GM23248 (cell line): ENCODE data around the gene ARFGEF2. TPM values are rescaled to one million over a fixed set of nuclear protein-coding genes. Genes with fewer than 3 reads are reported as not detected.

Experiments used
- DNase-seq: peaks from one replicate; pipeline ENCODE4 v3.0.0-alpha.2; 2015
- H2AFZ ChIP-seq: fragments of 200-600 bp; sonication (generic); 2 replicates; pipeline ENCODE4 v1.6.1; 2016; ENCODE audit warnings: antibody characterized with exemption
- H3F3A ChIP-seq: fragments of 200-600 bp; sonication (generic); 2 replicates; pipeline ENCODE4 v1.6.1; 2016; ENCODE audit warnings: mild to moderate bottlenecking, antibody characterized with exemption, mixed run types; ENCODE audit not compliant: insufficient read depth
- H3K27ac ChIP-seq: fragments of 200-600 bp; sonication (generic); 2 replicates; pipeline ENCODE4 v1.5.1; 2016; ENCODE audit warnings: mild to moderate bottlenecking
- H3K27me3 ChIP-seq: fragments of 200-600 bp; sonication (generic); replicated peaks from 2 replicates; pipeline ENCODE4 v1.6.1; 2016; ENCODE audit warnings: mild to moderate bottlenecking; ENCODE audit not compliant: insufficient read depth
- H3K36me3 ChIP-seq: fragments of 200-600 bp; sonication (generic); 2 replicates; pipeline ENCODE4 v1.6.1; 2016; ENCODE audit warnings: low read depth, mild to moderate bottlenecking
- H3K4me1 ChIP-seq: fragments of 200-600 bp; sonication (generic); 2 replicates; pipeline ENCODE4 v1.6.1; 2016; ENCODE audit warnings: mild to moderate bottlenecking; ENCODE audit not compliant: insufficient read depth
- H3K4me2 ChIP-seq: fragments of 200-600 bp; sonication (generic); one replicate; pipeline ENCODE4 v1.6.1; 2016; ENCODE audit warnings: mild to moderate bottlenecking; ENCODE audit not compliant: unreplicated experiment
- H3K4me3 ChIP-seq: fragments of 200-600 bp; sonication (generic); 2 replicates; pipeline ENCODE4 v1.5.1; 2016; ENCODE audit warnings: mild to moderate bottlenecking
- H3K79me2 ChIP-seq: fragments of 200-600 bp; sonication (generic); 2 replicates; pipeline ENCODE4 v1.6.1; 2016; ENCODE audit warnings: mild to moderate bottlenecking; ENCODE audit not compliant: insufficient read depth
- H3K9ac ChIP-seq: fragments of 200-600 bp; sonication (generic); 2 replicates; pipeline ENCODE4 v1.6.1; 2016; ENCODE audit warnings: mild to moderate bottlenecking
- H3K9me2 ChIP-seq: fragments of 200-600 bp; sonication (generic); 2 replicates; pipeline ENCODE4 v1.6.1; 2016; ENCODE audit warnings: mixed run types, mild to moderate bottlenecking, moderate library complexity; ENCODE audit not compliant: insufficient read depth
- H3K9me3 ChIP-seq: fragments of 200-600 bp; sonication (generic); one replicate; pipeline ENCODE4 v1.6.1; 2017; ENCODE audit warnings: low read depth
- H4K20me1 ChIP-seq: fragments of 200-600 bp; sonication (generic); 2 replicates; pipeline ENCODE4 v1.6.0; 2016; ENCODE audit not compliant: insufficient read depth
- EZH2 ChIP-seq: fragments of 200-600 bp; sonication (generic); IDR thresholded peaks from 2 replicates; pipeline ENCODE4 v1.6.1; 2018; ENCODE audit warnings: antibody characterized with exemption, mild to moderate bottlenecking; ENCODE audit not compliant: insufficient read depth, poor library complexity, severe bottlenecking
- EZH2phosphoT487 ChIP-seq: fragments of 200-600 bp; sonication (generic); IDR thresholded peaks from 2 replicates; pipeline ENCODE4 v1.6.1; 2018; ENCODE audit warnings: antibody characterized with exemption, moderate library complexity, mild to moderate bottlenecking, low read depth; ENCODE audit not compliant: insufficient read depth
- WGBS, 2 experiments: methylation state at CpG; one replicate each; pipeline ENCODE4 v1.1.6; 2015 to 2017; ENCODE audit warnings: low lambda C conversion rate in 2 of 2, low coverage in 1 of 2; ENCODE audit errors: missing lambda C conversion rate in 2 of 2; 5-methylcytosine and 5-hydroxymethylcytosine counted together
- in situ Hi-C: fragments of 300-500 bp; cut with MboI; formaldehyde crosslinking; loops from 2 replicates; pipeline ENCODE4 v1.15.0; 2020
- polyA plus RNA-seq: library from polyadenylated mRNA; unstranded; fragments of >200 nt; fragmentation: Nextera tagmentation; extraction: Ambion mirVana; gene quantifications from 2 replicates; pipeline ENCODE4 v1.2.1, GENCODE V29; 2016
- total RNA-seq: library from RNA; depleted of rRNA; stranded (reverse); fragments of >200 nt; shearing (Covaris generic); gene quantifications from 2 replicates; pipeline ENCODE4 v1.2.3, GENCODE V29; 2014

ARFGEF2 gene
- total and polyA plus RNA-seq, 2 experiments from 2014 or later: 7.0 to 30.6 TPM

- Histone ChIP-seq H4K20me1 (0 out of 2 replicates have a peak, but pooled peaks cover 3% of the 10 kb centered on the region), H3K9me3 (no peaks in the 10 kb centered on the region), H3K4me1 (no peaks in the 10 kb centered on the region), H3K36me3 (peaks cover 34% of the 10 kb centered on the region), H3K79me2 (peaks cover 47% of the 10 kb centered on the region), H3F3A (no peaks in the 10 kb centered on the region), H3K27ac (no peak overlapping the region), H3K27me3 (no peaks in the 10 kb centered on the region), H3K4me3 (no peak overlapping the region), H2AFZ (no peak overlapping the region), H3K4me2 (no peak overlapping the region), H3K9me2 (no peaks in the 10 kb centered on the region), H3K9ac (no peak overlapping the region)
- in situ Hi-C loops: no loop called here
- DNase-seq: no peak
- TF ChIP-seq EZH2phosphoT487 (no peak), EZH2 (no peak)
- WGBS, 2 experiments: 96 to 98% methylated on average over 7 of the region's 7 CpGs
Observed at GRCh38 chr20:48949304-48950170, 28.0 kb downstream of the ARFGEF2 start.

GRCh38 chr20:48951041-48951440 is 29.5 kb downstream of the ARFGEF2 start:
- Histone ChIP-seq H3K27me3 (no peaks in the 10 kb centered on the region), H3K4me2 (no peak overlapping the region), H3K27ac (no peak overlapping the region), H3K9me3 (no peaks in the 10 kb centered on the region), H3K9ac (no peak overlapping the region), H3K36me3 (peaks cover 31% of the 10 kb centered on the region; the same call in 1 of the 2 replicates), H3K4me3 (no peak overlapping the region), H3K9me2 (no peaks in the 10 kb centered on the region), H3K4me1 (no peaks in the 10 kb centered on the region), H3F3A (no peaks in the 10 kb centered on the region), H3K79me2 (peaks cover 35% of the 10 kb centered on the region), H4K20me1 (0 out of 2 replicates have a peak, but pooled peaks cover 3% of the 10 kb centered on the region), H2AFZ (no peak overlapping the region)
- WGBS, 2 experiments: 71 to 76% methylated on average over 9 to 10 of the region's 10 CpGs
- in situ Hi-C loops: no loop called here
- DNase-seq: no peak
- TF ChIP-seq EZH2 (no peak), EZH2phosphoT487 (no peak)

DNA sequence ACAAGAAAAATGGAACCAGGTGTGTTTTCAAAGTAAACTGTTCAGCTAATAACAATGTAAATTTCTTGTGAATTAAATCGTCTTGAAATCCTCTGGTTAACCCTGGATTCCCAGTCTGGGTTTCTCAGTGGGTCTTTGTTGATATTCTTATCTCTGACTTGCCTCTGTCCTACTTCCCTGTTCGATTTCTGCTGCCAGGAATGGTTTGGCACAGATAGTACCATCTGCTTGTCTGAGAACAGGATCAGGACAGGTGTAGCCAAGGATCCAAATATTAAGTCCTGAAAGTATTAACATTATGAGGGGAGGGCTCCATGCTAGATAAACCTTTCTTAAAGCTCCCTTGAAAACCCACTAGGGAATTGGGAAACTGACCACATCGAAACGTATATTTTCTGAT is 30.1 kb downstream of the ARFGEF2 start:
- Histone ChIP-seq H3K9ac (no peak overlapping the region), H3K4me3 (no peak overlapping the region), H3K9me3 (no peaks in the 10 kb centered on the region), H3K27ac (no peak overlapping the region), H3K79me2 (peaks cover 30% of the 10 kb centered on the region), H3K4me2 (no peak overlapping the region), H3K36me3 (peaks cover 31% of the 10 kb centered on the region; the same call in 1 of the 2 replicates), H3K27me3 (no peaks in the 10 kb centered on the region), H3F3A (no peaks in the 10 kb centered on the region), H2AFZ (no peak overlapping the region), H4K20me1 (0 out of 2 replicates have a peak, but pooled peaks cover 3% of the 10 kb centered on the region), H3K4me1 (no peaks in the 10 kb centered on the region), H3K9me2 (no peaks in the 10 kb centered on the region)
- in situ Hi-C loops: no loop called here
- TF ChIP-seq EZH2phosphoT487: no peak
- no peak for TF ChIP-seq EZH2
- WGBS, 2 experiments: 59 to 70% methylated on average over 4 of the region's 4 CpGs
- DNase-seq: no peak

DNA sequence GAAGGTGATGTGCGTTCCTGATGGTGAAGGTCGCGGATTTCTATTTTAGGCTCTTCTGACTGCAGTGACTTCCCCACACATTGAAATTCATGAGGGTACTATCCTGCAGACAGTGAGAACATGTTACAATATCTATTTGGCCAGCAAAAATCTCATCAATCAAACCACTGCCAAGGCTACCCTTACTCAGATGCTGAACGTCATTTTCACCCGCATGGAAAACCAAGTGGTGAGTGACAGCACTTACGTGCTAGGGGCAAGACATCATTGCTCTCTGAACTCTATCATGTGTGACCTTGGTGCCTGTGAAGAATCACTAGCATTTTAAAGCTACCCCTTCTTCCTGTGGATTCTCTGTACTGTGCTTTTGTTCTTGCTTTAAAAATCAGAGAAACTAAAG is 31.1 kb downstream of the ARFGEF2 start:
- no peaks in the 10 kb centered on the region for H3F3A ChIP-seq
- no peak overlapping the region for H3K4me2 ChIP-seq
- no peak for TF ChIP-seq EZH2phosphoT487
- no peak for TF ChIP-seq EZH2
- H2AFZ ChIP-seq: no peak overlapping the region
- H3K79me2 ChIP-seq: peaks cover 20% of the 10 kb centered on the region; the same call in 1 of the 2 replicates
- no peak overlapping the region for H3K9ac ChIP-seq
- no peaks in the 10 kb centered on the region for H3K27me3 ChIP-seq
- no peak for DNase-seq
- no peaks in the 10 kb centered on the region for H3K9me2 ChIP-seq
- 84% methylated on average over 6 of the region's 6 CpGs for WGBS, 2 experiments
- no peaks in the 10 kb centered on the region for H3K9me3 ChIP-seq
- 0 out of 2 replicates have a peak, but pooled peaks cover 3% of the 10 kb centered on the region for H4K20me1 ChIP-seq
- peaks cover 35% of the 10 kb centered on the region; the same call in 1 of the 2 replicates for H3K36me3 ChIP-seq
- H3K4me3 ChIP-seq: no peak overlapping the region
- in situ Hi-C loops: no loop called here
- H3K4me1 ChIP-seq: no peaks in the 10 kb centered on the region
- H3K27ac ChIP-seq: no peak overlapping the region
